Inferior parietal cortex (tissue), 1 donor: ENCODE results near the gene MCU.
A peak's percentile ranks its signal among the peaks of the same experiment; 100 is the strongest.
"Not testable (repeated sequence)": the region's sequence is repeated elsewhere in the genome, so short reads cannot be mapped to it uniquely, and the experiment has no call there.

Source experiments
- DNase-seq: peaks from one replicate; pipeline ENCODE4 v3.0.0-alpha.2; 2016; ENCODE audit errors: extremely low spot score

The MCU gene

DNA sequence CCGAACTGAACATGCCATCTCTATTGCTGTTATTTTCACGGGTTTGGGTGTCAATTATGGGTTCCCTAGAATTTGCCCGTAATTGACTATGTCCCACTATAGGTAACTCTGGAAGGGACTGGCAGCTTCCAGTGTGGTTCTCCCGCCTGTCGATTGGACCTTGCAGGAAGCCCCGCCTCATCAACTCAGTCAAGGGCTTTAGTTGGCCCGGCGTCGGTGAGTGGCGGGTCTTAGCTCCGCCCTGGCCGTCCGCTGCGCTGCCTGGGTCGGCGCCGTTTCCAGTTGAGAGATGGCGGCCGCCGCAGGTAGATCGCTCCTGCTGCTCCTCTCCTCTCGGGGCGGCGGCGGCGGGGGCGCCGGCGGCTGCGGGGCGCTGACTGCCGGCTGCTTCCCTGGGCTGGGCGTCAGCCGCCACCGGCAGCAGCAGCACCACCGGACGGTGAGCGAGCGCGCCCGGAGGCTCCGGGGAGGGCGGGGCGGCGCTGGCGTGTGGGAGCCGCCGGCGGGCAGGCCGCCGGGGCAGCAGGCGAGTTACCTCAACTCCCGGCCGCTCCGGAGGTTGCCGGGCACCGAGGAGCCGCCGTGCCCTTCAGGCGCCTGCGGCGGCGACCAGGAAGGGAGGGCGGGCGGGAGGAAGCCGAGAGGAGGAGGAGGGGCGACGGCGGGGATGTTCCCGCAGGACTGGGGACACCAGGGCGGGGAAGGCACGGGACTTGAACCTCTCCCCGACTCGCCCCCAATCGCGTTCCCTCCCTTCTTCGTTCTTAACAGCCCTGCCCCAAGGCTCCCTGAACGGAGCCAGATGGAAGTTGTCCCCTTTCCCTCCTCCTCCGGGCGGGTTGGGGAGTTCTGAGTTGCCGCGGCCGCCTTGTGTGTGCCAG is at the start of gene MCU:
Gene MCU, plus strand, starts transcription at position 281 of the 881 bp plus-strand sequence. Its CDS starts 9 bp downstream, at position 290.
- peak; percentile 95 for DNase-seq

- no peak for DNase-seq
Observed at GRCh38 chr10:72642318-72642717, 49.6 kb upstream of the MCU start.

GRCh38 chr10:72645263-72645858 is 46.6 kb upstream of the MCU start:
- no peak for DNase-seq

DNA sequence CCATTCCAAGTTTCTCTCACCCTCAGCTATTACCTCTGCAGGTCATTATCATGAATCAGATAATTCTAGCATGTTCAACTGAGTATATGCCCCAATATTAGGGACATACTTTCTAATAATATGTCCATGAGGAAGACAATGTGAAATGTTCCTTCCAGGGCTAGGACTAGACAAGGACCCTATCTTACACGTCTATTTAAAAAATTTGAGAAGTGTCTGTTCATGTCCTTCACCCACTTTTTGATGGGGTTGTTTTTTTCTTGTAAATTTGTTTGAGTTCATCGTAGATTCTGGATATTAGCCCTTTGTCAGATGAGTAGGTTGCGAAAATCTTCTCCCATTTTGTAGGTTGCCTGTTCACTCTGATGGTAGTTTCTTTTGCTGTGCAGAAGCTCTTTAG is 45.0 kb upstream of the MCU start:
- not testable (repeated sequence) for DNase-seq

- DNase-seq = no peak
Observed at GRCh38 chr10:72648301-72648700, 43.6 kb upstream of the MCU start.

DNA sequence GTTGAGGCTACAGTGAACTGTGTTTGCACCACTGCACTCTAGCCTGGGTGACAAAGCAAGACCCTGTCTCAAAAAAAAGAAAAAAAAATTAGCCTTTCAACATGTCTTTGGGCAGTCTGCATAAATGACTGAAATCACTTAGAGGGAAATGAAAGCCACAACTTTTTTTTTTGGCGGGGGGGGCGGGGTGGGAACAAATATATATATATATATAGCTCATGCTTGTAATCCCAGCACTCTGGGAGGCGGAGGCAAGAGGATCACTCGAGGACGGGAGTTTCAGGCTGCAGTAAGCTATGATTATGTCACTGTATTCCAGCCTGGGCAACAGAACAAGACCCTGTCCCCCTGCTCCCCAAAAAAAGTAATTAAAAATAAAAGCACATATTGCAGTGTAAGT is 42.7 kb upstream of the MCU start:
- no peak for DNase-seq

DNA sequence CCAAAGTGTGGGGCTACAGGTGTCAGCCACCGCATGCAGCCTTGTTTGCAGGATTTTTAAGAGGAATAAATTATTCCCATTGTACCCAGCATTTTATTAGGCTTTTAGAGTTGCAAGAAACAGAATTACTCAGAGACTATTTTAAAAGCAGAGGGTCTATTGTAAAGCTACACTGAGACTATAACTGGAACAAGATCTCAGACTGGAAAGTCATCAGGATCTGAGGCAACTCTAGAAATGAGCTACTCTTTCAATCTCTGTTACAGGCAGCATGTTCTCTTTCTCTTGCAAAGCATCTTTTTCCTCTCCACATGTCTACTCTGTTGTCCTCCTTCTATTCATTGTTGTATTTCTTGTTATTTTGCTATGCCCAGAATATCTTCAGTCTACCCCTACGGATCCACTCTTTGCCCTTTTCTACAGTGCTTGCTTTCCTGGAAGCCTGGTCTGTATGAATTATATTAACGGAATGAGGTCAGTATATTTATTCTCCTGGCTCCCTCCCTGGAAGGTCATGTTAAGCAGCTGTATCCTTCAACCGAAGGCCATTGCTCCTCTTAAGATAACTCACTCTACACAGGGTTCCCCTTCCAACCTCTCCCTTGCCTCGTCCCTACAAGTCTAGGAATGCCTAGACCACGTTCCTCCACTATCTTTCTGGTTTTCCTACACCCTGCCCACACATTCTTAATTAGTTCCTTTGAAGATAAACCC is 38.4 kb upstream of the MCU start:
- no peak for DNase-seq

DNA sequence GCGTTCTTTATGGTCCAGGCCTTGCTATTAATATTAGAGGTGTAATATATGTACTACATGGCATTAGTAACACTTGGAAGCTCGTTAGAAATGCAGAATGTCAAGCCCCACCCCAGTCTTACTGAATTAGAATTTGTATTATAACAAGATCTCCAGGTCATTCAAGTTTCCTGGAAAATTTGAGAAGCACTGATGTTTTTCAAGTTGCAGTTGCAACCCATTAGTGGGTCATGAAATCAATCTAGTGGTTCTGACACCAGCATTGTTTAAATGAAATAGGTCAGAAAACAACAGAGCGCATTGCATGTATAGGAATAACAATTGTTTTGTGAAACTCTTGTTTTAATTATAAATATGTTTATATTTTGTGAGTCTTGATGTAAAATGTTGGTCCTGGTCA is 37.2 kb upstream of the MCU start:
- no peak for DNase-seq

- DNase-seq = no peak
Observed at GRCh38 chr10:72658696-72659400, 33.1 kb upstream of the MCU start.

DNA sequence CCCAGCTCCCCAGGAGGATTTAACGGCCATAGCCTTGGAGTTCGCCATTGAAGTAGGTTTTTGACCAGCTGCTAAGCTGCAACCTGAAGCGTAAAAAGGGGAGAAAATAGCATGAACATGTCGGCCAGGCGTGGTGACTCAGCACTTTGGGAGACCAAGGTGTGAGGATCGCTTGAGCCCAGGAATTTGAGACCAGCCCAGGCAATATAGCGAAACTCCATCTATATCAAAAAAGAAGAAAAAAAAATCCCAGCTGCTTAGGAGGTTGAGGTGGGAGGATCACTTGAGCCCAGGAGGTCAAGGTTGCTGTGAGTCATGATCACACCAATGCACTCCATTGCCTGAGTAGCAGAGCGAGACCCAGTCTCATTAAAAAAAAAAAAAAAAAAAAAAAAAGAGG is 32.2 kb upstream of the MCU start:
- no peak for DNase-seq

- DNase-seq = no peak
Observed at GRCh38 chr10:72660220-72660619, 31.7 kb upstream of the MCU start.

- no peak for DNase-seq
Observed at GRCh38 chr10:72661431-72661830, 30.5 kb upstream of the MCU start.

GRCh38 chr10:72663971-72664370 is 28.0 kb upstream of the MCU start:
- no peak for DNase-seq

DNA sequence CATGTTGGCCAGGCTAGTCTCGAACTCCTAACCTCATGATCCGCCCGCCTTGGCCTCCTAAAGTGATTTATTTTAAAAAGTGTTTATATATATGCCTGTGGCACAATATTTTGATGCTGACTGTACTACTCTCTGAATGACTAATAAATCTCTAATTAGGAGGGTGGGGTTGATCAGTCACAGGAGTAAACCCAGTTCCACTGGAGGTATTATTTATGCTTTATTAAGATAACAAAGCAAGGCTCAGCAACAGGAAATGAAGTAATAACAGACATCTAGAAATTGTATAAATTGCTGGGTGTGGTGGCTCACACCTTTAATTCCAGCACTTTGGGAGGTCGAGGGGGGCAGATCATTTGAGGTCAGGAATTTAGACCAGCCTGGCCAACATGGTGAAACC is 26.0 kb upstream of the MCU start:
- no peak for DNase-seq

GRCh38 chr10:72667207-72667864 is 24.6 kb upstream of the MCU start:
- no peak for DNase-seq

- no peak for DNase-seq
Observed at GRCh38 chr10:72673280-72673679, 18.7 kb upstream of the MCU start.

GRCh38 chr10:72674174-72674573 is 17.8 kb upstream of the MCU start:
- not testable (repeated sequence) for DNase-seq

GRCh38 chr10:72679838-72680241 is 12.1 kb upstream of the MCU start:
- DNase-seq = no peak

GRCh38 chr10:72682638-72683037 is 9.3 kb upstream of the MCU start:
- DNase-seq = no peak

DNA sequence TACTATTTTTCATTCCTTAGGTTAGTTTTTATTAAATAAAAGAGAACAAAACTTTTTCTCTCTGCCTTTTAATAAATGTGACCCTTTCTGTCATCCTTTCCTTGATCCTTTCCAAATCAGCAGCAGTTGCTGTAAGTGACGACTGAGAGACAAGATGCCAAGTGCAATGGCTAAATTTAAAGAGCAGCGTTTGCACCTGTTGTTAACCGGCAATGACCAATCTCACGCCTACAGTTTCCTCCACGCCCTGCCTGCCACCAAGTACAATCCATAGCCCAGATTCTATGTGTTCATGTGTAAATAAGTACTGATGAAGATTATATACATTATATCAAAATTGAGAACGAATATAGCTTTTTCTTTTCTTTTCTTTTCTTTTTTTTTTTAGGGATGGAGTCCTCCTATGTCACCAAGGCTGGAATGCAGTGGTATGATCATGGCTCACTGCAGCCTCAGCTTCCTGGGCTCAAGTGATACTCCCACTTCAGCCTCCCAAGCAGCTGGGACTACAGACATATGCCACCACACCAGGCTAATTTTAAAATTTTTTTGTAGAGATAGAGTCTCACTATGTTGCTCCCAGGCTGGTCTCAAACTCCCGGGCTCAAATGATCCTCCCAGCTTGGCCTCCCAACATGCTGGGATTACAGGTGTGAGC is 6.5 kb upstream of the MCU start:
- no peak for DNase-seq

DNA sequence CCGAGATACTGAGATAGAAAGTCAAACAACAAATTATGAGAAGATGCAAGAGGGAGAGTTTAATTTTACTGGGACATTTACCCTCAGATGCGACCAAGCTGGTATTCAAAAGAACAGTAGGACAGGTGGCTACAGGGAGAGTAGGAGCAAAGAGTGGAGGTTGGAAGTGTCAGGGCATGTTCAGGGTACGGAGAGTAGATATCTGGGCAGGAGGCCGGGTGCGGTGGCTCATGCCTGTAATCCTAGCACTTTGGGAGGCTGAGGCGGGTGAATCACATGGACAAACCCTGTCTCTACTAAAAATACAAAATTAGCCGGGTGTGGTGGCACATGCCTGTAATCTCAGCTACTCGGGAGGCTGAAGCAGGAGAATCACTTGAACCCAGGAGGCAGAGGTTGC is 5.5 kb upstream of the MCU start:
- DNase-seq = not testable (repeated sequence)
